SU-DHL-6 (cell line): ENCODE results near the gene ARMC7.

ENCODE experiments used
- H2AFZ ChIP-seq: fragments of 200-600 bp; sonication (generic); 2 replicates; pipeline ENCODE4 v1.6.1; 2014; ENCODE audit warnings: low read depth, mild to moderate bottlenecking, moderate library complexity, mixed read lengths, antibody characterized with exemption, low read length; ENCODE audit not compliant: severe bottlenecking
- H3F3A ChIP-seq: fragments of 200-600 bp; shearing (Covaris generic); 2 replicates; pipeline ENCODE4 v1.6.0; 2016; ENCODE audit warnings: antibody characterized with exemption, mild to moderate bottlenecking; ENCODE audit not compliant: insufficient read depth
- H3K27ac ChIP-seq: fragments of 200-600 bp; sonication (generic); 2 replicates; pipeline ENCODE4 v1.5.1; 2016; ENCODE audit warnings: low read depth, mild to moderate bottlenecking, low read length, moderate library complexity, mixed read lengths
- H3K27me3 ChIP-seq: fragments of 200-600 bp; sonication (generic), shearing (Covaris generic); 2 replicates; pipeline ENCODE4 v1.6.0; 2014; ENCODE audit warnings: mild to moderate bottlenecking, low read length
- H3K36me3 ChIP-seq: fragments of 200-600 bp; sonication (generic); 2 replicates; pipeline ENCODE4 v1.6.1; 2014; ENCODE audit warnings: mild to moderate bottlenecking, low read length, mixed read lengths
- H3K4me2 ChIP-seq: fragments of 300-600, 200-600 bp; shearing (Covaris generic), sonication (generic); 2 replicates; pipeline ENCODE4 v1.6.0; 2014; ENCODE audit warnings: low read length, low read depth, mild to moderate bottlenecking; ENCODE audit not compliant: poor library complexity, severe bottlenecking
- H3K4me3 ChIP-seq: fragments of 200-600 bp; sonication (generic); 2 replicates; pipeline ENCODE4 v1.5.1; 2014; ENCODE audit warnings: antibody characterized with exemption, low read length, mild to moderate bottlenecking, mixed read lengths; ENCODE audit not compliant: insufficient read depth, poor library complexity, severe bottlenecking
- H3K79me2 ChIP-seq: fragments of 200-600 bp; sonication (generic); 2 replicates; pipeline ENCODE4 v1.6.1; 2014; ENCODE audit warnings: mild to moderate bottlenecking, low read length, moderate library complexity; ENCODE audit not compliant: insufficient read depth
- H3K9ac ChIP-seq: fragments of 200-600 bp; sonication (generic); 2 replicates; pipeline ENCODE4 v1.7.0; 2014; ENCODE audit warnings: mild to moderate bottlenecking, low read length
- H3K9me2 ChIP-seq: fragments of 200-600 bp; sonication (generic); replicated peaks from 2 replicates; pipeline ENCODE4 v1.6.1; 2014; ENCODE audit warnings: low read length; ENCODE audit not compliant: insufficient read depth
- H3K9me3 ChIP-seq: fragments of 200-600 bp; sonication (generic); 2 replicates; pipeline ENCODE4 v1.6.1; 2014; ENCODE audit warnings: low read length, mixed read lengths; ENCODE audit not compliant: insufficient read depth
- H4K20me1 ChIP-seq: fragments of 200-600 bp; sonication (generic); 2 replicates; pipeline ENCODE4 v1.6.1; 2014; ENCODE audit warnings: low read depth, mild to moderate bottlenecking, antibody characterized with exemption, low read length, moderate library complexity, mixed read lengths
- CTCF ChIP-seq: fragments of 200-600 bp; sonication (generic); IDR thresholded peaks from one replicate; pipeline ENCODE4 v1.5.1; 2017; ENCODE audit warnings: antibody characterized with exemption, mild to moderate bottlenecking, low read length, moderate library complexity; ENCODE audit not compliant: insufficient read depth, poor library complexity, severe bottlenecking
- EZH2phosphoT487 ChIP-seq: fragments of 200-600 bp; sonication (generic), shearing (Covaris generic); conservative IDR thresholded peaks from 2 replicates; pipeline ENCODE4 v1.6.1; 2018; ENCODE audit warnings: mild to moderate bottlenecking, antibody characterized with exemption, low read length, moderate library complexity, mixed read lengths

The ARMC7 gene

GRCh38 chr17:75118307-75118706, 8.5 kb downstream of the ARMC7 start:
- no peaks in the 10 kb centered on the region for H4K20me1 ChIP-seq
- no peak overlapping the region for H3K4me3 ChIP-seq
- no peak overlapping the region for H2AFZ ChIP-seq
- H3K27me3 ChIP-seq = no peaks in the 10 kb centered on the region
- H3F3A ChIP-seq = no peaks in the 10 kb centered on the region
- H3K27ac ChIP-seq = no peak overlapping the region
- no peaks in the 10 kb centered on the region for H3K9me3 ChIP-seq
- TF ChIP-seq CTCF = no peak
- no peaks in the 10 kb centered on the region for H3K9me2 ChIP-seq
- no peaks in the 10 kb centered on the region for H3K36me3 ChIP-seq
- H3K79me2 ChIP-seq = 0 out of 2 replicates have a peak, but pooled peaks cover 3% of the 10 kb centered on the region
- no peak overlapping the region for H3K9ac ChIP-seq
- H3K4me2 ChIP-seq = no peak overlapping the region

- no peak overlapping the region for H3K4me2 ChIP-seq
- H3F3A ChIP-seq = peaks cover 4% of the 10 kb centered on the region; the same call in 1 of the 2 replicates
- no peaks in the 10 kb centered on the region for H3K36me3 ChIP-seq
- no peak overlapping the region for H2AFZ ChIP-seq
- H3K79me2 ChIP-seq = no peaks in the 10 kb centered on the region
- H3K27me3 ChIP-seq = no peaks in the 10 kb centered on the region
- H3K4me3 ChIP-seq = no peak overlapping the region
- no peaks in the 10 kb centered on the region for H3K9me2 ChIP-seq
- H3K9me3 ChIP-seq = no peaks in the 10 kb centered on the region
- TF ChIP-seq CTCF = no peak
- no peak for TF ChIP-seq EZH2phosphoT487
- no peaks in the 10 kb centered on the region for H4K20me1 ChIP-seq
- no peak overlapping the region for H3K9ac ChIP-seq
- no peak overlapping the region for H3K27ac ChIP-seq
These were observed 14.5 kb downstream of the ARMC7 start for GRCh38 chr17:75124041-75124818.

GRCh38 chr17:75124819-75125162, 15.0 kb downstream of the ARMC7 start:
- Histone ChIP-seq H2AFZ (no peak overlapping the region), H3K9me2 (no peaks in the 10 kb centered on the region), H3K9me3 (no peaks in the 10 kb centered on the region), H3K79me2 (peaks cover under 1% of the 10 kb centered on the region; the same call in 1 of the 2 replicates), H3K4me3 (no peak overlapping the region), H4K20me1 (no peaks in the 10 kb centered on the region), H3F3A (peaks cover 4% of the 10 kb centered on the region; the same call in 1 of the 2 replicates), H3K36me3 (no peaks in the 10 kb centered on the region), H3K9ac (no peak overlapping the region), H3K27ac (no peak overlapping the region), H3K4me2 (no peak overlapping the region), H3K27me3 (no peaks in the 10 kb centered on the region)
- TF ChIP-seq CTCF (no peak), EZH2phosphoT487 (no peak)
